Measurements from ENCODE around the gene RAD51B.

The RAD51B gene

DNA sequence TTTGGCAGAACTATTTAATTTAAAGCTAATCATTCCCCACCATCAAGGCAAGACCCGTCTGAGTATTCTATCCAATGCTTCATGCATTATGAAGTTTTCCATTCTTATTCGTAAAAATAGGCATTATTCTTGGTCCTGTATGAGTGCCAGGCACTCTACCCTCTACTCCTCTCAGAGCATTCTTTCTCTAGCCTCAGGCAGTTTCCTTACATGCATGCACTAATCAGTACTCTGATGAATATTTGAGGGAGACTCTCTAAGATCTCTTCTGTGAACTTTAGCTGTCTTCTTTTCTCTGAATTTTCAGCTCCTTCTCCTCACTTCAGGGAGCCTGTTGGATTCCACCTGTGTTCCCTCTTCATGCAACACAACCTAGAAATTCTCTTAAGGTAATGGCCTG, 334.7 kb downstream of the RAD51B start:
- no peak for FAIRE-seq

DNA sequence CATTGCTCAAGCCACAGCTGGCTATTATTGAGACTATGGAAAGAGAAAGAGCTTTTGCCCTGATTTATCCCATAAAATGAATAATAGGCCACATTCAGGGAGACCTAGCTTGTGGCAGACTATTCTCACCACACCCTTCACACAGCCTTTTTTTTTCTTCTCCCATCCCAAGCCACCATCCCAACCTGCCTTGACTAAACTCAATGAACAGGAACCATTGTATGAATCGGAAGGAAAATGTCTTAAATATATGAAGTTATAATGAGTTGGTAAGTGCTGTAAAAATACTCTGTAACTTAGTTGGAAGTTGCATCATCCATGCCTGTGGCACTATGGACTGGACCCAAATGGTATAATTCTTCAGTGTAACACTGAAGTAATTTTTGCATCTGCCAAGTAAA, 338.4 kb downstream of the RAD51B start:
- FAIRE-seq: no peak

DNA sequence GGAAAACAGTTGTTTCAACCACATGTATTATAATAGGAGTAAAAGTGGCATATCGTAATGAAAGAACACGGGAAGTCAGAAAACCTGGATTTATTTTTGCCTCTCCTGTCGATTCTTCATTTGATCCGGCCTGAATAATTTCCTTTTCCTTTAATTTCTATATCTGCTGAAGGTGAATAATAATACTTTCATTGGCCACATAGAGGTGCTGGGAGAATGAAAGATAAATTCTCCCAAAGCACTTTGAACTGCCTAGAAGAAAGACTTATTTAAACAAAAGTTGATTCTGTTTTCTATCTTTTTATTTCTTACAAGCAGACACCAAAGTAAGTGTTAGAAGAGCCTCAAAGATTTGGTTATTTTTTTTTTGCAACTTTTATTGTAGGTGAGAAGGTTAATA, 339.1 kb downstream of the RAD51B start:
- FAIRE-seq: peak; percentile 15

- FAIRE-seq: no peak
These were observed 340.4 kb downstream of the RAD51B start for GRCh38 chr14:68159701-68160633.

GRCh38 chr14:68160779-68161546, 341.4 kb downstream of the RAD51B start:
- FAIRE-seq: peak; percentile 99

GRCh38 chr14:68162887-68163286, 343.3 kb downstream of the RAD51B start:
- peak; percentile 67 for FAIRE-seq

DNA sequence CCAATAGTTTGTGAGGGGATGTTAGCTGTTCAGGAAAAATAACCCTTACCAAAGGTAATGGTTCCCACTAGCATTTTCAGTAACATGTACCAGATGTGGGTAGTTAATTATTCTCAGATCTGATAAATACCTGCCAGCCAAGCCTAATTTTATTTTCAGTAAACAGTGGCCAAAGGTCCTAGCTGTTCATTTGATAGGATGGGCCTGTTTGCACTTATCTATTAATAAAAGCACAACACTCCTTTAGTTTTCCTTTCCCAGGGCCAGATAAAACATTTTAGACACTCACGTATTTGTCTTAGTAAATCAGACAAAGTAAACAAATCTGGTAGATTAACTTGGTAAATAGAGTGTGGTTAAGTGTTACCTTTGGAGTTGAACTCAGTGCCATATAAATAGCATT, 345.1 kb downstream of the RAD51B start:
- FAIRE-seq: no peak

DNA sequence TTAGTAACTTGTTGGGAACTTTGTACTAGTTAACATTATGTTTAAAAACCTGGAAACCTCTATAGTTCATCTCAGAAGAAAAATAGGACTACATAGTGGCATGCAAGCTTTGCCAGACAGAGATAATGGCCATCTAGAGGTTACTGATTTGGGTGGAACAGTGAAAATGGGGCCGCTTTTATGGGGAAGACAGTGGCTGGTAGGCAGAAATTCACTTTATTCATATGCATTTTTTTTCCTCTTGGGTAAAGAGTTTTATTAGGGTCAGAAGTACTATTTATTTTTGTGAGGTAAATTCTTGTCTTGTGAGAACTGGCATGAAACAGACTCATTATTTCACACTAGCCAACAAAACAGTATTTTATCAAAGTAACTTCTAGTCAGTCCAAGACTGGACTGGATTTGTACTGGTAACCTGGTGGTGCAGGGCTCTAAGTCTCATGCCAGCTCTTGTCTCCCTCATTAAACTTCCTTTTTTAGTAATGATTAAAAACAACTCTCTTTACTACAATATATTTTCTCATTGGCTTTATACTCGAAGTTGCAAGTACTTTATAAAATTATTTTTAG, 345.8 kb downstream of the RAD51B start:
- no peak for FAIRE-seq

DNA sequence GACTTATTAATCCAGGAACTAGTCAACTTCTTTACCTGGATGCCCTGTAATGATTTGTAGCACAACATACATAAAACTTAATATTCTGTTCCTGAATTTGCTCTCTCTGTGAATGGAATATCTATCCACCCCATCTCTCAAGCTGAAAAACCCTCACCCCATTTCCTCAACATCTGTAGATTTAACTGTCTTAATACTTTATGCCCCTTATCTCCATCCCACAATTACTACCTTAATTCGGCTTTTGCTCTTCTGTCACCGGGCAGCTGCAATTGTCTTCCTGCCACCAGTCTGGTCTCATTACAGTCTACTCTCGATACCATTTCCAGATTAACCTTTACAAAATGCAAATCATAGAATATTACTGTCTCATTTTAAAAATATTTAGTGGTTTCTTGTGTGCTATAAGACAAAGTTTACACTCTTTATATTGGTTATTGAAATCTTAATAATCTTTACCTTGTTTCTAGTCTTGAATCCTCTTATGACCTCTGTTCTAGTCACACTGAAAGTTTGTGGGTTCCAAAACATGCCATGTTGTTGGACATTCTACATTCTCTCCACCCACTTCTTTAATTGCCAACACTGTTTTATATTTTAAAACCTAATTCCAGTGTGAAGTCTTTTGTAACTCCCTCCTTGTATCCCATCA, 347.3 kb downstream of the RAD51B start:
- FAIRE-seq: no peak

DNA sequence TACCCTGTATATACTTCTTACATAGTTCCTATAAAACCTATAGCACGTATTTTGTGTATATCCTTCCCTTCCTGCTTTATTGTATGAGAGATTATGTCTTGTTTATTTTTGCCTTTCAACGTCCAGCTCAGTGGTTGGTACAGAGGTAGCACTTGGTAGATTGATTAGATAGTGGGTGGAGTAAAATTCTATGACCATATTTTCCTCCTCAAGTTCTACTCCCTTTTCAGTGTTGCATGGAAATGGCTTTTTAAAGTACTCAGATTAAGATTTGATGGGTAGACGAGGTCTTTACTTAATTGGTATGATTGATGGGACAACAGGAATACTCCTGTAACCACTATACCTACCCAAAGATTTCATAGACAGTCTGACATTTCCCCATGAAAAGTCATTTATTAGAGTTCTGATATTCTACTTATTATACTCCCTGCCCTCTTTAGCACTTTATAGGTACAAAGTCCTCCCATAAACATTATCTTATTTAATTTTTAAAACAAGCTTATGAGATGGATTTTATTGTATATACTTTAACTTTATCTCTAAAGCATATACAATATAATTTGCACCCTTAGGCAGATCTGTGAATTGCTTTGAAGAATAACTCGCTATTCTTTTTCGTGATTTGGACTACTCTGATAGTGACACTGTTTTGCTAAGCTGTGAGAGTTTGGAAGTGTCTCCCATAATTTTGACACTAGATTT, 348.0 kb downstream of the RAD51B start:
- no peak for FAIRE-seq

GRCh38 chr14:68168460-68169109, 349.0 kb downstream of the RAD51B start:
- FAIRE-seq: peak; percentile 100

GRCh38 chr14:68172216-68172615, 352.6 kb downstream of the RAD51B start:
- FAIRE-seq: peak; percentile 96

DNA sequence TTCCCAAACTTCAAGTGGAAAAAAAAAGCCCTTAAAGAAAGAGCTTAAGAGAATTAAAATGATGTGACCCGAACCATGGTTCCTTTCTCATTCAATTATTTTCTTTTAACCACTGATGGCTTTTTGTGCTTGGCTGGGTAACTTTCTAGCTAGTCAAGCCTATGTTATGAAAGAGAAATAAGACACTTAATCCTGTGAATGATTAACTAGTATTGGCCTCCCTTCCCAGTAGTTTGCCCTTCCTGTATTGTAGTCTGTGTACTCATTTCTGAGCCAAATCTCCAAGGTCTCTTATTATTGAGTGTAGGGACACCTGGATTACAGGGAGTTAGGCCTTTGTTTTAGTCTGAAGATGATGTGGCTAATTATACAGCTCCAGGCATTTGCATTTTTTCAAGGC, 353.0 kb downstream of the RAD51B start:
- no peak for FAIRE-seq

- no peak for FAIRE-seq
These were observed 353.8 kb downstream of the RAD51B start for GRCh38 chr14:68173227-68173972.

DNA sequence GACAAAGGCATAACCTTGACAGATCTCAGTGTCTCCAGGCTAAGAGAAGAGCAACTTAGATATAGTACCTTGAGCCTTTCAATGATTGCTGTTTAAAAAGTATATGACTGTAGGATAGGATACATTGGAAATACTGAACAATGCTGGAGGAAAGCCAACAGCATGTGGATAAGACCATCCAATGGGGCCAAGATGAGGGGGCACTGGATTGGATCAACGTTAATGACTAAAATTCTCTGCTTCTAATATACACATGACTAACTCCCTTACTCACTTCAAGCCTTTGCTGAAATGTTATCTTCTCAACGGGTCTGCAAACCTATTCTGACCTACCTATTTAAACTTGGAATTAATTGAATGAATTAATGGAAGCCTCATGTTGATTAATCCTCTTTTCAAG, 354.9 kb downstream of the RAD51B start:
- peak; percentile 90 for FAIRE-seq

DNA sequence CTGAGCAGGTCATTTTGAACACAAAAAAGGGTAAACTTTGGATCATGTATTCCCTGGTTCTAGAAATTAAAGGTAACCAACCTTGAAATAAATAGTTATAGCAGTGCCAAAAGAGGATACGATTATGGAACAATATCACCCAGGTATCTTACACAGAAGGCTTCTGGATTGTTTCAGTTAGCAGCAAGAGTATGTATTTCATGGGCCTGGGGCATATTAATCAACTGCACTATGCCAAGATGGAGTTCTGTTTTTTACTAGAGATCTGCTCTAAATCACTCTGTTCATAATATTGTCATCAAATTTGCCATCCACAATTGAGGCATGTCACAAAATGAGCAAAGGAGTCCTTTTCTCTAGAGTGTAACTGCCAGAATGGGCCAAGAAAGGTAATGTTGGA, 357.1 kb downstream of the RAD51B start:
- FAIRE-seq: no peak

DNA sequence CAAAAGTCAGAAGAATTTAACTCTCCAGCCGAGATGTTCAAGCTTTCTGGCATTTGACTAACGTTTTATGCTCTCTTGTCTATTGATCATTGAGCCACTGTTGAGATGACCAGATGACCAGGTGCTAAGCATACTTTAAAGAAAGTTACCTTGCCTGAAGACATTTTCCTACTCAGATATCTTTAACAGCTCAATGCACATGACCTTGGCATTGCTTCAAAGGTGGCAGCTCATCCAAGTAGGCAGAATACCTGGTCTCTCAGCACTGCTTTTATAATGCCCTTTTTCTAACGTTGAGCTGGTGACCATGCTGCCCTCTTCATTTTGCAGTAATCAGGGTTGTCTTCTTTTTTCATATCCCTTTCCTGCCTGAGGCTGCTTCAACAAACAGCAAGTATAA, 358.1 kb downstream of the RAD51B start:
- FAIRE-seq: no peak

DNA sequence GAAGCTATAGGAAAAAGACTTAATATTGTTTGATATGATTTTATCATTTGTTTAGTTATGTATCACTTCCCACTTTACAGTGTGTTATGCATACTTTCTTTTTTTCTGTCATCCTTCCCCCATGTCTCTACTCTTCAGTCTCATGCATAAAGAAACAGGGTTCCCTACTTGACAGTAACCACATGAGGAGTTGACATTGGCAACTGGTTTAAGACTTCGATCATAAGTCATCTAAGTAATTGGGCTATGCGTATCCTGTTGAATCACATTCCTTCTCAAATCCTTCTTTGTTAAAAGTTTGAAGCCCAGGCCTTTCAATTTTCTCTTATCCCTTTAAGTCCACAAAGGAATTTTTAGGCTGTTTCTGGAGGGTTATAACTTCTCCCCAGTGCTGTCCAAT, 358.7 kb downstream of the RAD51B start:
- FAIRE-seq: peak; percentile 96

DNA sequence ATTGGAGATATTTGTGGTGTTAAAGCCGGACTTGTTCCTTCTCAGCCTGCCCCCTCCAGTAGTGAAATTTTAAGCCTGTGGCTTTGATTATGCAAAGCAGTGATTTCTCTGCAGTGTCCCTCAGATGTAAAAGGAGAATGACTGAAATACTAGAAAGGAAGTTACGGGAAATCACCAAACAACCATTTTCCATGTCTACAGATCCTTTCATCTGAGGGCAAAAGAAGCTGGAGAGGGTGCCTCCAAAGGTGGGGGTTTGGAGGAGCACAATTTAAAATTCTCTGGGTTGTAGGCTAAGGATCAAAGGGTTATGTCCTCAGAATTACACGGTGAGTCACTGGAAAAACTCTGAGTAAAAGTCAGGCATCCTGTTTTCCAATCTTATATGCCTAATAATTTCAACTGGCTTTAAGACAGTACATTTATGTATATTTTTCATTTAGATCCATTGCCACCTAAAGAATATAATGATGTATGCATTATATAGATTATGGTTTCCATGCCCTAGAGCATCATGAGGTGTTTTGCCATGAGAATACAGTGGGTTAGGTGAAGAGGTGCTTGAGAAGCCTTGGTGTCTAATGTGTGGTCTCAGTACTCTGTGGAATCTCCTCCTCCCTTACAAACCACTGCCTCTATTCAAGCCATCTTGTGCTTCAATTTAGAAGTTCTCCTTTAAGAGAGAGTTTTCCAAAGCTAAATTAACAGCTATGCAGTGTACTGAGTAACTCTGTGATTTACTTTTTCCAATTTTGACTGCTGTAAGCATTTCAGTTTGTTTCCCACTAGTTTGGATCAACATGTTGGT, 362.1 kb downstream of the RAD51B start:
- FAIRE-seq: peak; percentile 98

DNA sequence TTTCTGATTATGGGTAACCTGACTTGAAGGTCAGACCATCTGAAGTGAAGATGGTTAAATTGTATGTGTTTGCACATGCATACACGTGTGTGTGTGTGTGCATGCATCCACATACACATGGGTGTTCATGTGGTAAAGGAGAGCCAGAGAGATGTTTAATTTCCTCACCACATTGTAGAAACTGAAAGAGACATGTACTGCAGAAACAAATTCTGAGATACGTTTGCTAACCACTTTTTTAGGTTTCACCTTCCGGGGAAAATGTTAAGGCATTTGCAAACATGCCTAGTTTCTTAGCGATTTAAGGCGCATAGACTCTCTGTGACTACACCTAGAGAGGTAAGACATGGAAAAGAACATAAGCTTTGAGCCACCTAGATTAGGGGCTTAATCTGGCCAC, 362.9 kb downstream of the RAD51B start:
- no peak for FAIRE-seq
